Cardiac fibroblast (primary cell): ENCODE results near the gene PAPSS2.
"Not testable (repeated sequence)": the region's sequence is repeated elsewhere in the genome, so short reads cannot be mapped to it uniquely, and the experiment has no call there.

Experiments used
- DNase-seq, 2 donors: peaks; one replicate each; pipeline versions ENCODE4 v3.0.0 to v3.0.0-alpha.2; 2010; ENCODE audit warnings: low read depth in 2 of 2
- H3K4me3 ChIP-seq, 2 donors: replicated peaks in 1 of 2; 1 replicate in 1 of 2; 2 replicates in 1 of 2; pipeline ENCODE4 v1.5.1; 2011; ENCODE audit warnings: low read depth in 2 of 2, low read length in 2 of 2, mild to moderate bottlenecking in 2 of 2, moderate library complexity in 1 of 2
- CTCF ChIP-seq: IDR thresholded peaks from one replicate; pipeline ENCODE4 v1.5.1; 2011; ENCODE audit warnings: low read depth, mild to moderate bottlenecking, low read length, inconsistent platforms

Gene PAPSS2

DNA sequence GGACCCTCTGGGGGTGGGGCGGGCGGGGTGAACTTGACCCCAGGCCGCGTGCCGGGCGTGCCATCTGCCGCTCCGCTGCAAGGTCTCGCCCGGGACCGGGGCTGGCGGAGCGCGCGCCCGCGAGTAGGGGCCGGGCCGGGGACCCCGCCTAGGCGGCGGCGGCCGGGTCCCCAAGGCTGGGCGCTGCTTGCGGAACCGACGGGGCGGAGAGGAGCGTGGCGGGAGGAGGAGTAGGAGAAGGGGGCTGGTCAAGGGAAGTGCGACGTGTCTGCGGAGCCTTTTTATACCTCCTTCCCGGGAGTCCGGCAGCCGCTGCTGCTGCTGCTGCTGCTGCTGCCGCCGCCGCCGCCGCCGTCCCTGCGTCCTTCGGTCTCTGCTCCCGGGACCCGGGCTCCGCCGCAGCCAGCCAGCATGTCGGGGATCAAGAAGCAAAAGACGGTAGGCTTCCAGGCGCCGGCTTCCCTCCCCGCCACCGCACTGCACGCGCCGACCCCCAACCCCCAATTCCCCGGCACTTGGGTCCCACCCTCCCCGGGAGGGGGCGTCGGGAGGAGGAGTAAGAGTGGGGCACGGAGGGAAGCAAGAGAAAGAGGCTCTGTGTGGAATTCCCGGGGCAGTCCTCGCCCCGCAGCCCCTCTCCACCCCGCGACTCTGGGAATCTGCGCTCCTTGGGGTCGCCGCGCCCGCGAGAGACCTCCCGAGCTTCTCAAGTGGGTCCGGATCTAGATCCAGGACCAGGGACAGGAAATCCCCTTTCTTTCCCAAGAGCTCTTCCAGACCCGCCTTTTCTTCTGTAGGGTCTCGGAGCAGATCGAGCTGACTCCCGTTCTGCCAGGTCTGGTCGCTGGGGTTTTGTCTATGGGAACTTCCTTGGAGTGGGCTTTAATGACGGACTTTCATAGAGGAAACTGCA, at the start of gene PAPSS2:
PAPSS2 (plus strand) TSS at position 308 of the 913 bp plus-strand sequence; CDS start at position 412, 104 bp downstream.
- TF ChIP-seq CTCF: peak; percentile 24
- peak; percentile 77 to 88 for DNase-seq
- peak within 1 kb of the TSS; percentile 90 to 97 for H3K4me3 ChIP-seq

DNA sequence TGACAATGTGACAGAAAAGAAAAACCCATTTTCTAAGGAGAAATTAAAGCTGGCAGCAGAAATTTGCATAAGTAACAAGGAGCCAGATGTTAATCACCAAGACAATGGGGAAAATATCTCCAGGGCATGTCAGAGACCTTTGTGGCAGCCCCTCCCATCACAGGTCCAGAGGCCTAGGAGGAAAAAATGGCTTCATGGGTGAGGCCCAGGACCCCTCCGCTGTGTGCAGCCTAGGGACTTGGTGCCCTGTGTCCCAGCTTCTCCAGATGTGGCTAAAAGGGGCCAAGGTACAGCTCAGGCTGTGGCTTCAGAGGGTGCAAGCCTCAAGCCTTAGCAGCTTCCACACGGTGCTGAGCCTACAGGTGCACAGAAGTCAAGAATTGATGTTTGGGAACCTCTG, 48.3 kb upstream of the PAPSS2 start:
- not testable (repeated sequence) for DNase-seq, H3K4me3 ChIP-seq

DNA sequence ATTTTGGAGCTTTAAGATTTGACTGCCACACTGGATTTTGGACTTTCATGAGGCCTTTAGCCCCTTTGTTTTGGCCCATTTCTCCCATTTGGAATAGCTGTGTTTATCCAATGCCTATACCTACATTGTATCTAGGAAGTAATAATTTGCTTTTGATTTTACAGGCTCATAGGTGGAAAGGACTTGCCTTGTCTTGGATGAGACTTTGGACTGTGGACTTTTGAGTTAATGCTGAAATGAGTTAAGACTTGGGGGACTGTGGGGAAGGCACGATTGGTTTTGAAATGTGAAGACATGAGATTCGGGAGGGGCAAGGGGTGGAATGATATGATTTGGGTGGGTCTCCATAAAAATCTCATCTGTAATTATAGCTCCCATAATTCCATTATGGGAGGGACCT, 47.6 kb upstream of the PAPSS2 start:
- no peak for TF ChIP-seq CTCF
- no peak overlapping the region for H3K4me3 ChIP-seq
- DNase-seq: no peak

GRCh38 chr10:87613751-87614150, 45.9 kb upstream of the PAPSS2 start:
- no peak overlapping the region for H3K4me3 ChIP-seq
- no peak for DNase-seq
- TF ChIP-seq CTCF: no peak

DNA sequence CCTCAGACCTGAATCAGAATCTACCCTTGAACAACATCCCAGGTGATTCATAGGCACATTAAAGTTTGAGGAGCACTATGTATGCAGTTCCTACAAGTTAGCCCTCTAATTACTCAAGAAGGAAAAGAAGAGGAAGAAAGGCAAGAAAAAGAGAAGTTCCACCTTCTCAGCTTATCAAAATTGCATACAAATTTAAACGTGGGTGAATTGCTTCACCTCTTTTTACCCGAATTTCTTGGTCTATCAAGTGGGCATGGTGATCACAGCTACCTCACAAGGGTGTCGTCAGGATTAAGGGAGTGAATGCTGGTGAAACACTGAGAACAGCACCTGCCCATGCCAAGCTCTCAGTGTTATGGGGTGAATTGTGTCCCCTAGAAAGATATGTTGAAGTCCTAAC, 43.8 kb upstream of the PAPSS2 start:
- no peak for TF ChIP-seq CTCF
- no peak for DNase-seq
- no peak overlapping the region for H3K4me3 ChIP-seq

DNA sequence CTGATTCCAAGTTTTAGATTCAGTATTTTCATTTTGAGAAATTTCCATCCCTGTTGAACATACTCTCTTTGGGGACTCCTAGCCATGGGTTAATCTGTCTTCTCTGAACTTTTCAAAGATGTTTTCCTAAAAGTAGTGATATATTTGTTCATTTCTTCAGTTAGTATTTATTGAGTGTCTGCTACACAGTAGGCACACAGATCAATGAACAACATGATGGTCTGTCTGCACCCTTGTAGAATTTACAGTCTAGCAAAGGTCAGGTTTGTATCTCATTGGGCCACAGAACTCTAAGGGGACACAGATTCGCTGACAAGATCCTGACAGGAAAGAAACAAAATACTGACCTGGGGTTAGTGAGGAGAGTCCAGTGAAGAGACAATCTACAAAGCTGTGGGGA, 42.2 kb upstream of the PAPSS2 start:
- TF ChIP-seq CTCF: no peak
- H3K4me3 ChIP-seq: no peak overlapping the region
- no peak for DNase-seq

DNA sequence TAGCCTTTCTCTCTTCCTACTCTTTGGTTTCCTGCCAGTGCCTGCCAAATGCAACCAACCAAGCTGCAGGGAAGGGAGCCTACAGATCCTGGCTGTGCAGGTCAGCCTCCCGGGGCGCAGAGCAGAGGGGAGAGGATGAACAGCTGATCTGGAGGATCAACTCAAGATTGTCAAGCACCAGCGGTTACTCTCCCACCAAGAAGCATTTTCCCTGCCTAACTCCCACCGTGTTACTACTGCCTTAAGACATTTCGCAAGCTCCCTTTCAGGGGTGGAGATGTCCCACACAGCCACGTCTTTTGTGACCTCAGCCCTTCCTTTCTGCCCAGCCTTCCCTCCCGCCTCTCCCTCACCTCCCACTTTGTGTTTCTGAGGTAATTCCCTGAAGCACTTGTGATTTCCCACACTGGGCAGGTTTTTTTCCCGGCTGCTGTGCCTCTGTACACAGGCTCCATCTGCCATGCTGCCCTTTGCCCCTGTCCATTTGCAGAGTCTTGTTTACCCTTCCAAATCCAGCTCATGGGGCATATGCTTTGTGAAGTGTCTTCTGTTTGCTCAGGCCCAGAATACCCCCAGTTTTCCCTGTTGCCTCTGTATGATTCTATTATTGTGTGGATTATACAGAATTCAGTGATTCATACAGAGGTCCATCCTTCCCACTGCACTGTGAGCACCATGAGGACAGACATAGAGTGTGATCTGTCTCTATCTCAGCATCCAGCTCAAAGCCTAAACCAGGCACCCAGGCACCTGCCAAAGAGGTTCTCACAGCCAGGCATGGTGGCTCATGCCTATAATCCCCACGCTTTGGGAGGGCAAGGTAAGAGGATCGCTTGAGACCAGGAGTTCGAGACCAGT, 40.9 kb upstream of the PAPSS2 start:
- peak; percentile 25 to 41 for DNase-seq
- no peak for TF ChIP-seq CTCF
- no peak overlapping the region for H3K4me3 ChIP-seq
